Endodermal cell (in vitro differentiated cells): Measurements from ENCODE around the gene AOC3. TPM values are rescaled to one million over a fixed set of nuclear protein-coding genes. Genes with fewer than 3 reads are reported as not detected.
A peak's percentile ranks its signal among the peaks of the same experiment; 100 is the strongest.

ENCODE experiments used
- DNase-seq: peaks from one replicate; pipeline ENCODE4 v3.0.0-alpha.2; 2017
- H3K27ac ChIP-seq: 2 replicates; pipeline ENCODE4 v1.5.1; 2013; ENCODE audit warnings: mild to moderate bottlenecking, low read depth, low read length, moderate library complexity
- H3K27me3 ChIP-seq: 2 replicates; pipeline ENCODE4 v1.6.1; 2013; ENCODE audit warnings: mild to moderate bottlenecking, low read length, moderate library complexity; ENCODE audit not compliant: insufficient read depth, control insufficient read depth, poor library complexity, severe bottlenecking
- H3K36me3 ChIP-seq: 2 replicates; pipeline ENCODE4 v1.7.0; 2013; ENCODE audit warnings: mild to moderate bottlenecking, low read length, moderate library complexity; ENCODE audit not compliant: control insufficient read depth, insufficient read depth
- H3K4me1 ChIP-seq: one replicate; pipeline ENCODE4 v1.7.0; 2013; ENCODE audit warnings: low read length; ENCODE audit not compliant: control insufficient read depth, insufficient read depth
- H3K4me3 ChIP-seq: 2 replicates; pipeline ENCODE4 v1.5.1; 2013; ENCODE audit warnings: mild to moderate bottlenecking, low read length, moderate library complexity
- H3K9ac ChIP-seq: 2 replicates; pipeline ENCODE4 v1.6.1; 2013; ENCODE audit warnings: mild to moderate bottlenecking, low read length, moderate library complexity; ENCODE audit not compliant: poor library complexity, severe bottlenecking; ENCODE audit errors: extremely low read depth
- H3K9me3 ChIP-seq: 2 replicates; pipeline ENCODE4 v1.6.1; 2013; ENCODE audit warnings: mild to moderate bottlenecking, low read length, moderate library complexity; ENCODE audit not compliant: control insufficient read depth
- H3K27ac Mint-ChIP-seq: 2 replicates; pipeline ENCODE4 v1.8.0; 2020; ENCODE audit warnings: mixed read lengths
- H3K27me3 Mint-ChIP-seq: 2 replicates; pipeline ENCODE4 v1.8.0; 2021; ENCODE audit warnings: mild to moderate bottlenecking, mixed read lengths; ENCODE audit not compliant: insufficient read depth
- H3K36me3 Mint-ChIP-seq: 2 replicates; pipeline ENCODE4 v1.8.0; 2020; ENCODE audit warnings: low read depth, mixed read lengths
- H3K4me1 Mint-ChIP-seq: 2 replicates; pipeline ENCODE4 v1.8.0; 2020; ENCODE audit warnings: mixed read lengths
- H3K4me3 Mint-ChIP-seq: 2 replicates; pipeline ENCODE4 v1.8.0; 2020; ENCODE audit warnings: mild to moderate bottlenecking, moderate library complexity, mixed read lengths
- H3K9me3 Mint-ChIP-seq: 2 replicates; pipeline ENCODE4 v1.8.0; 2020; ENCODE audit warnings: mild to moderate bottlenecking, mixed read lengths
- CTCF ChIP-seq: fragments of 200-600 bp; sonication (generic); conservative IDR thresholded peaks from 2 replicates; pipeline ENCODE4 v1.5.0; 2021; ENCODE audit warnings: antibody characterized with exemption, mild to moderate bottlenecking
- whole genome bisulfite sequencing, 2 experiments: methylation state at CpG; one replicate each; pipeline versions ENCODE4 v1.1.5 to v1.1.7; 2013; ENCODE audit warnings: missing lambda C conversion rate in 2 of 2, mixed read lengths in 1 of 2; ENCODE audit not compliant: insufficient coverage in 1 of 2, insufficient read length in 1 of 2; 5-methylcytosine and 5-hydroxymethylcytosine counted together
- long read RNA-seq, 4 experiments: library from polyadenylated mRNA in 2 of 4; library from RNA in 1 of 4; library from capped mRNA in 1 of 4; stranded (forward) in 3 of 4; unstranded in 1 of 4; transcript quantifications; one replicate each; pipeline ENCODE4 v2.0.0, GENCODE V29; 2020 to 2021; ENCODE audit warnings: inconsistent platforms in 1 of 4
- polyA plus RNA-seq, 2 experiments: library from polyadenylated mRNA; stranded (reverse); fragments of 50-300 nt; gene quantifications; one replicate each; pipeline ENCODE4 v1.2.3, GENCODE V29; 2013
- total RNA-seq, 2 donors: library from RNA; stranded (reverse); fragmentation: NEBNext Ultra II Directional in 1 of 2; extraction: Animal tissue kit (Norgen Biotek cat#: 25700) in 1 of 2; gene quantifications; 2 replicates in 1 of 2; 3 replicates in 1 of 2; pipeline ENCODE4 v1.2.1, GENCODE V29; 2021

AOC3 gene
- total RNA-seq: 1 to 10 TPM; 1.3 to 1.9 TPM
- 0.93 TPM for polyA plus RNA-seq (2013, experiment 1 of 2)
- polyA plus RNA-seq (2013, experiment 2 of 2): 1.6 TPM
- long read RNA-seq, experiment 1, partial matches to known transcripts: 0 of 1 reads
- long read RNA-seq, experiment 1, other reads (novel, unspliced or antisense): 1 of 1 reads
- long read RNA-seq, experiment 2, full-length matches to known transcripts: 4 of 7 reads
- long read RNA-seq, experiment 2, partial matches to known transcripts: 1 of 7 reads
- long read RNA-seq, experiment 2, other reads (novel, unspliced or antisense): 2 of 7 reads
- long read RNA-seq, experiment 3: 0 reads
- long read RNA-seq, experiment 4: 0 reads

- Histone ChIP-seq H3K9ac (no peak within 1 kb of the TSS), H3K27me3 (no peaks in the 10 kb centered on the region), H3K9me3 (no peaks in the 10 kb centered on the region), H3K4me3 (no peak within 1 kb of the TSS), H3K27ac (no peak within 1 kb of the TSS), H3K36me3 (no peaks in the 10 kb centered on the region), H3K4me1 (no peaks in the 10 kb centered on the region)
- H3K27ac Mint-ChIP-seq: no peak within 1 kb of the TSS
- H3K36me3 Mint-ChIP-seq: peaks cover 2% of the 10 kb centered on the region
- peaks cover 1% of the 10 kb centered on the region for H3K4me1 Mint-ChIP-seq
- TF ChIP-seq CTCF: no peak
- WGBS, 2 experiments: 78 to 100% methylated on average over 1 to 9 of the region's 9 CpGs
- no peaks in the 10 kb centered on the region for H3K27me3 Mint-ChIP-seq
- H3K9me3 Mint-ChIP-seq: no peaks in the 10 kb centered on the region
- DNase-seq: no peak
- H3K4me3 Mint-ChIP-seq: no peak within 1 kb of the TSS
These were observed at the start of gene AOC3 for GRCh38 chr17:42850954-42851353. AOC3 (plus strand) TSS chr17:42851199; CDS start chr17:42851344, 145 bp downstream.

GRCh38 chr17:42803074-42803883, 47.7 kb upstream of the AOC3 start:
- peaks cover 6% of the 10 kb centered on the region for H3K36me3 Mint-ChIP-seq
- H3K4me3 ChIP-seq: peak overlapping the region; percentile 71

More at GRCh38 chr17:42803074-42803883, 47.7 kb upstream of the AOC3 start:
- peaks cover 24% of the 10 kb centered on the region for H3K4me1 Mint-ChIP-seq
- TF ChIP-seq CTCF: no peak
- peak; percentile 68 for DNase-seq
- Histone ChIP-seq H3K9me3 (no peaks in the 10 kb centered on the region), H3K36me3 (no peaks in the 10 kb centered on the region), H3K4me1 (peaks cover 3% of the 10 kb centered on the region), H3K9ac (peak overlapping the region; percentile 36), H3K27ac (no peak overlapping the region), H3K27me3 (no peaks in the 10 kb centered on the region)
- H3K4me3 Mint-ChIP-seq: no peak overlapping the region
- H3K27ac Mint-ChIP-seq: peak overlapping the region; percentile 83
- WGBS, 2 experiments: 40 to 85% methylated on average over 1 to 2 of the region's 2 CpGs
- H3K27me3 Mint-ChIP-seq: peaks cover 22% of the 10 kb centered on the region
- peaks cover 4% of the 10 kb centered on the region for H3K9me3 Mint-ChIP-seq
